Measurements from ENCODE around the gene IL18R1. TPM values are rescaled to one million over a fixed set of nuclear protein-coding genes. Genes with fewer than 3 reads are reported as not detected.

The IL18R1 gene
- total RNA-seq, 3 donors from 2014 or later: 15.7 to 19.3 (median 17.9) TPM

GRCh38 chr2:102335871-102336366, 19.7 kb upstream of the IL18R1 start:
- peaks cover 7% of the 10 kb centered on the region for H3K4me1 Mint-ChIP-seq (ENCODE audit: low read depth)
- DNase-seq (no peak), ATAC-seq (no peak)
- H3K27me3 Mint-ChIP-seq (ENCODE audit: low read depth): no peaks in the 10 kb centered on the region
- no peak overlapping the region for H3K4me3 Mint-ChIP-seq
- no peaks in the 10 kb centered on the region for H3K36me3 Mint-ChIP-seq (ENCODE audit: insufficient read depth)
- H3K9me3 Mint-ChIP-seq: no peaks in the 10 kb centered on the region

GRCh38 chr2:102336502-102336945, 19.1 kb upstream of the IL18R1 start:
- peaks cover 7% of the 10 kb centered on the region for H3K4me1 Mint-ChIP-seq (ENCODE audit: low read depth)
- H3K36me3 Mint-ChIP-seq (ENCODE audit: insufficient read depth): no peaks in the 10 kb centered on the region
- no peaks in the 10 kb centered on the region for H3K9me3 Mint-ChIP-seq
- no peaks in the 10 kb centered on the region for H3K27me3 Mint-ChIP-seq (ENCODE audit: low read depth)
- ATAC-seq (peak in 1 of 2 donors; percentile 58), DNase-seq (no peak)
- H3K4me3 Mint-ChIP-seq: no peak overlapping the region

DNA sequence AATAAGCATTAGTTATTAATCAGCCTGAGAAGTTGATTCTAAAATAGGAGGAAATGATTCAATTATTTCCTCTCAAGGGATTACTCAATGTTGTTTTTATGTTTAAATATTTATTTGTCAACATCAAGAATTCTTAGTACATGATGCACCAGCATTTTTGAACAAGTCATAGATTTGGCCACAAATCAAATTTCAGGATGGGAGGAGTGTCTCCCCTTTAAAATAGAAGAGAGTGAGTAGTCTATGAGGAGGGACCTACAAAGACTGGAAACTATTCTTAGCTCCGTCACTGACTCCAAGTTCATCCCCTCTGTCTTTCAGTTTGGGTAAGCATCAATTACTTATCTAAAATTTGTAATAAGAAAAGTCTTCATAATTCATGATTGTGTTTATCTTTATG, 18.6 kb upstream of the IL18R1 start:
- DNase-seq (no peak), ATAC-seq (no peak)
- H3K36me3 Mint-ChIP-seq (ENCODE audit: insufficient read depth): no peaks in the 10 kb centered on the region
- no peak overlapping the region for H3K4me3 Mint-ChIP-seq
- no peaks in the 10 kb centered on the region for H3K9me3 Mint-ChIP-seq
- no peaks in the 10 kb centered on the region for H3K27me3 Mint-ChIP-seq (ENCODE audit: low read depth)
- peaks cover 7% of the 10 kb centered on the region for H3K4me1 Mint-ChIP-seq (ENCODE audit: low read depth)

DNA sequence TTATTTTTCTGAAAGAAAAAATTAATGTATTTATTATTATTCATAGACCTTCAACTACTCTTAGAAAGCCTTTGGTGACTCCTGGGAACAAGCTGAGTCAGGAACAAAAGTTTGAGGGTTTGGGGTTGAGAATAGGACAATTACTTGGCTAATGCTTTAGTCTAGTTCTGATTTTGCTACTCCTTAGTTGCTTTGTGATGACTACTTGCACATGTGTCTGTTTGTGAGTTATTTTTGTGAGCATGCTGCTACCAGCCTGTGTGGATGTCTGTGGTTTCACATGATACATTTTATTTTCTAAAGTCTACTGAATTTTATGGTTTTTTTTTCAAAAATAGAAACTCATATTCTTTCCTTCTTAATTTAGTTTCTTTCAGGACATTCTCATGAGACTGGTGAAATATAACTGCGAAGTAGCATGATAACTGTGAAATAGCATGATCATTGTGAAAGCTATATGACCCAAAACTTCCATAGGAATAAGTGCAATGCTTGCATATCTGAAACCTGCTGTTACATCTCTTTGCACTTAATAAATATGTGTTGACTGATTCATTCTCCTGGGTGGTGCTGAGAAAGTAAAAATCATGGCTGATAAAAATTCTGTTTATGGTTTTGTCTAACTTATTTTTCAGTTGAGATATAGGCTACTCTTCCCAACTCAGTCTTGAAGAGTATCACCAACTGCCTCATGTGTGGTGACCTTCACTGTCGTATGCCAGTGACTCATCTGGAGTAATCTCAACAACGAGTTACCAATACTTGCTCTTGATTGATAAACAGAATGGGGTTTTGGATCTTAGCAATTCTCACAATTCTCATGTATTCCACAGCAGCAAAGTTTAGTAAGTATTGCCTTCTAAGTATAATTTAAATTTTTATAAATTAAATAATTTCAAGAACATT, 17.9 kb upstream of the IL18R1 start:
- H3K4me3 Mint-ChIP-seq: no peak overlapping the region
- no peak for DNase-seq
- no peaks in the 10 kb centered on the region for H3K9me3 Mint-ChIP-seq
- H3K27me3 Mint-ChIP-seq (ENCODE audit: low read depth): no peaks in the 10 kb centered on the region
- ATAC-seq: peak; percentile 43 to 89
- peaks cover 7% of the 10 kb centered on the region for H3K4me1 Mint-ChIP-seq (ENCODE audit: low read depth)
- no peaks in the 10 kb centered on the region for H3K36me3 Mint-ChIP-seq (ENCODE audit: insufficient read depth)

- no peak for DNase-seq
- no peaks in the 10 kb centered on the region for H3K36me3 Mint-ChIP-seq (ENCODE audit: insufficient read depth)
- no peak overlapping the region for H3K4me3 Mint-ChIP-seq
- peaks cover 7% of the 10 kb centered on the region for H3K4me1 Mint-ChIP-seq (ENCODE audit: low read depth)
- no peak for ATAC-seq
- no peaks in the 10 kb centered on the region for H3K27me3 Mint-ChIP-seq (ENCODE audit: low read depth)
- no peaks in the 10 kb centered on the region for H3K9me3 Mint-ChIP-seq
These were observed 14.8 kb upstream of the IL18R1 start for GRCh38 chr2:102340778-102341177.

GRCh38 chr2:102342888-102343287, 12.7 kb upstream of the IL18R1 start:
- no peaks in the 10 kb centered on the region for H3K9me3 Mint-ChIP-seq

DNA sequence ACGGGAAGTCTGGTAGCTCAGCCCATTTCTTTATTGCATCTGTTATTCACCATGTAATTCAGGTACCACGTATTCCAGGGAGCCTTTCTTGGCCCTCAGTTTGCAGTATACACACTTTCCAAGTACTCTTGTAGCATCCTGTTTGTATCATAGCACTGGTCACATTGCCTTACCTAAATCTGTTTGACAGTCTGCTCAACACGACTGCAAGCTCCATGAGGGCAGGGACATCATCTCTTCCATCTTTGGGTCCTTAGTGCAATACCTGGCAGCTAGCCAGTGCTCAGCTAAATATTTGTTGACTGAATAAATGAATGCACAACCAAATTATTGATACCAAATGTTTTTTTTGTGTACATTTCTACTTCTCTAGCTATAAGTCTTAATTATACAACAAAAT, 11.2 kb upstream of the IL18R1 start:
- no peaks in the 10 kb centered on the region for H3K4me1 Mint-ChIP-seq (ENCODE audit: low read depth)
- DNase-seq: no peak
- no peaks in the 10 kb centered on the region for H3K36me3 Mint-ChIP-seq (ENCODE audit: insufficient read depth)
- no peaks in the 10 kb centered on the region for H3K27me3 Mint-ChIP-seq (ENCODE audit: low read depth)
- no peak overlapping the region for H3K4me3 Mint-ChIP-seq
- no peak for ATAC-seq
- H3K9me3 Mint-ChIP-seq: no peaks in the 10 kb centered on the region

More at GRCh38 chr2:102342888-102343287, 12.7 kb upstream of the IL18R1 start:
- no peak overlapping the region for H3K4me3 Mint-ChIP-seq
- no peaks in the 10 kb centered on the region for H3K27me3 Mint-ChIP-seq (ENCODE audit: low read depth)
- no peak for DNase-seq
- peaks cover 2% of the 10 kb centered on the region for H3K4me1 Mint-ChIP-seq (ENCODE audit: low read depth)
- ATAC-seq: no peak
- H3K36me3 Mint-ChIP-seq (ENCODE audit: insufficient read depth): no peaks in the 10 kb centered on the region

- Mint-ChIP-seq H3K4me3 (no peak overlapping the region), H3K27me3 (ENCODE audit: low read depth) (no peaks in the 10 kb centered on the region), H3K9me3 (no peaks in the 10 kb centered on the region), H3K36me3 (ENCODE audit: insufficient read depth) (no peaks in the 10 kb centered on the region), H3K4me1 (ENCODE audit: low read depth) (no peaks in the 10 kb centered on the region)
- no peak for ATAC-seq
- no peak for DNase-seq
These were observed 10.2 kb upstream of the IL18R1 start for GRCh38 chr2:102345329-102345920.

- Mint-ChIP-seq H3K36me3 (ENCODE audit: insufficient read depth) (no peaks in the 10 kb centered on the region), H3K27me3 (ENCODE audit: low read depth) (no peaks in the 10 kb centered on the region), H3K9me3 (no peaks in the 10 kb centered on the region), H3K4me1 (ENCODE audit: low read depth) (no peaks in the 10 kb centered on the region), H3K4me3 (no peak overlapping the region)
- ATAC-seq: no peak
- DNase-seq: no peak
These were observed 9.0 kb upstream of the IL18R1 start for GRCh38 chr2:102346381-102347130.

DNA sequence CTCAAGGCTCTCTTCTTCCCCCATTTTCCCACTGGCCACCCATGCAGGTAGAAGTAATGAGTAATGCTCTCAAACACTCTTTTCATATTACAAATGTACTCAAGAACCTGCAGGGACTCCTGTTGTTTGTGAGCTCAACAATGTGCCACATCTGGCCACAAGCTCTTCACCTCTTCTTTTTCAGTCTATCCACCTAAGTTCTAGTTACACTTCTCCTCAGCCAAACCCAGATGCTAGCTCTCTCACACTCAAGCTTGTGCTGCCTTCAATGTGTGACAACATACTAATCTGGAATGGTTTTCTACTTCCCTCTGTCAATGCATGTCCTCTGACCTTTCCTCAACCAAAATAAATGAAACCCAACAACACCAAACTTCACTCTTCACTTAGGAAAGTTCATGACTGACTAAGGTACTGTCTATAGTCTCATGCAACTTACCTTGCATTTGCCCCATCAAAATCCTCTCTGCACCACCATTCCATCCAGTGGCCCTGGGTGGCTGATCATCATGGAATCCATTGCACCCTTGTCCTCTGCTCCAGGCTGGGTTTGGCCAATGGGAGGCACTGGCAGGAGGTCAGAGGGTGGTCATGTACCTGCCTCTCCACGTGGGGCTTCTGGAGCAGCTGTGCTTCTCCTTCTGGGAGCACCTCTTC, 5.3 kb upstream of the IL18R1 start:
- Mint-ChIP-seq H3K9me3 (no peaks in the 10 kb centered on the region), H3K4me3 (no peak overlapping the region), H3K4me1 (ENCODE audit: low read depth) (peaks cover 3% of the 10 kb centered on the region), H3K36me3 (ENCODE audit: insufficient read depth) (no peaks in the 10 kb centered on the region), H3K27me3 (ENCODE audit: low read depth) (no peaks in the 10 kb centered on the region)
- ATAC-seq: peak in 1 of 2 donors; percentile 18
- no peak for DNase-seq

DNA sequence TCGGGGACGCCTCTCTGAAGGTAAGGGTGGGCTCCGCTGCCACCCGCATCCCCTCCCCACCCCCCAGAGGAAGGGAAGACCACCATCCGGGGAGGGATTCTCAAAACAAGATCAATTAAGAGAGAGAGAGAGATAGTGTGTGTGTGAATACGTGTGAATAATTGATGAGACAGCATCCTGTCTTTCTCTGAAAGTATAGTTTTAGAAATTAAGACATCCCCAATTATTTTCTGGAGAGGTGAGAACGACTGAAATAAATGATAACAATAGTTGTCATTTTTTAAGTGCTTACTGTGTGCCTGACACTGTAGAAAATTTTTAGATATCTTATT, 751 bp downstream of the IL18R1 start:
- Mint-ChIP-seq H3K4me3 (peak overlapping the region; percentile 98), H3K27me3 (ENCODE audit: low read depth) (no peaks in the 10 kb centered on the region), H3K4me1 (ENCODE audit: low read depth) (peaks cover 46% of the 10 kb centered on the region), H3K9me3 (no peaks in the 10 kb centered on the region), H3K36me3 (ENCODE audit: insufficient read depth) (peaks cover 2% of the 10 kb centered on the region)
- DNase-seq: no peak
- peak; percentile 13 to 23 for ATAC-seq

GRCh38 chr2:102356741-102357140, 1.1 kb downstream of the IL18R1 start:
- no peaks in the 10 kb centered on the region for H3K27me3 Mint-ChIP-seq (ENCODE audit: low read depth)
- no peak for DNase-seq
- H3K36me3 Mint-ChIP-seq (ENCODE audit: insufficient read depth): peaks cover 3% of the 10 kb centered on the region
- H3K4me1 Mint-ChIP-seq (ENCODE audit: low read depth): peaks cover 50% of the 10 kb centered on the region
- peak overlapping the region; percentile 98 for H3K4me3 Mint-ChIP-seq
- no peaks in the 10 kb centered on the region for H3K9me3 Mint-ChIP-seq
- no peak for ATAC-seq

- Mint-ChIP-seq H3K9me3 (peaks cover 3% of the 10 kb centered on the region), H3K4me1 (ENCODE audit: low read depth) (peaks cover 56% of the 10 kb centered on the region), H3K27me3 (ENCODE audit: low read depth) (no peaks in the 10 kb centered on the region), H3K4me3 (peak overlapping the region; percentile 98), H3K36me3 (ENCODE audit: insufficient read depth) (peaks cover 11% of the 10 kb centered on the region)
- no peak for ATAC-seq
- DNase-seq: no peak
These were observed 2.3 kb downstream of the IL18R1 start for GRCh38 chr2:102357937-102358336.

GRCh38 chr2:102358496-102358895, 2.9 kb downstream of the IL18R1 start:
- DNase-seq: no peak
- H3K36me3 Mint-ChIP-seq (ENCODE audit: insufficient read depth): peaks cover 16% of the 10 kb centered on the region

More at GRCh38 chr2:102358496-102358895, 2.9 kb downstream of the IL18R1 start:
- Mint-ChIP-seq H3K4me3 (peak overlapping the region; percentile 98), H3K9me3 (peaks cover 4% of the 10 kb centered on the region), H3K27me3 (ENCODE audit: low read depth) (no peaks in the 10 kb centered on the region), H3K4me1 (ENCODE audit: low read depth) (peaks cover 61% of the 10 kb centered on the region)
- no peak for ATAC-seq

Data from activated T-cell treated with anti-CD3 and anti-CD28 coated beads, Interleukin-2, amount 50 U/mL, for 4 hours (primary cell).